ENCODE results near the gene CTNNA1. TPM values are rescaled to one million over a fixed set of nuclear protein-coding genes. Genes with fewer than 3 reads are reported as not detected.

Gene CTNNA1
- total and polyA plus RNA-seq, 12 donors = 111 to 521 (median 347) TPM

DNA sequence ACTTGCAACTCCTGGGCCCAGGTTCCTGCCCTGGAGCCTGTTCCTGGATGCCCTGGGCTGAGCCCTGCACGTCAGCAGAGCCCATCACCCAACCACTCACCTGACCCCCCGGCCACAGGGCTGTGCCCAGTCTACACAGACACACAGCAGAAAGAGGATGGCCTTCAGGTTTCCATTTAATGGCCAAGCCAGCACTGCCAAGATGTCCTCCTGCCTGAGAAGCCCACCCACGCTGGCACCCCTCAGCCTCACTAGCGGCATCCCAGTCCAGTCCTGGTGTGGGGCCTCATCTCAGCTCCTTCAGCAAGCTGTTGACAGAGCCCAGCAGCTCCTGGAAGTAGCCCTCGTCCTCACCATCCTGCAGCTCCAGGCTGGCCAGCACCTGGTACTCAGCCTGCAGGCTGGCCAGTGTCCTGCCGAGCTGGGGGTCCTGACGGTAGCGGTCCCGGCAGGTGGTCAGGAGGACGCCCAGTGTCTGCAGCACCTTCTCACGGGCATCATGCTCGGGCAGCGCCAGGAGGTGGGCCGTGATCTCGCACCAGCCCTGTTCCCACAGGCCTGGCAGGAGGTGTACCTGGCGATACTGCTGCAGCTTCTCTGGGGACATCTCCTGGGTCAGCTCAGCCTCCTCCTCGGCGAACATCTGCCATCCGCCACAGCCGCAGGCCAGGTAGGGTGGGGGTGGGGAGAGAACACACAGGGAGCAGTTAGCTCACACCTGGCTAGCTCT, 193.8 kb downstream of the CTNNA1 start:
- 92 to 97% (median 95%) methylated on average over 4 to 20 of the region's 20 CpGs for WGBS, 4 donors
- Histone ChIP-seq H3K27me3 (no peaks in the 10 kb centered on the region), H3K9me3 (replicated peaks in 1 of 3) (no peaks in the 10 kb centered on the region), H3K4me1 (replicated peaks in 1 of 2) (peaks cover 16 to 48% of the 10 kb centered on the region in 2 donors), H3K4me3 (no peak overlapping the region), H3K27ac (no peak overlapping the region), H3K36me3 (replicated peaks in 1 of 2) (peaks cover 0 to 12% of the 10 kb centered on the region in 2 donors)
- intact Hi-C loops (cut with DNase I) = no loop called here
- TF ChIP-seq, protein P1, sequence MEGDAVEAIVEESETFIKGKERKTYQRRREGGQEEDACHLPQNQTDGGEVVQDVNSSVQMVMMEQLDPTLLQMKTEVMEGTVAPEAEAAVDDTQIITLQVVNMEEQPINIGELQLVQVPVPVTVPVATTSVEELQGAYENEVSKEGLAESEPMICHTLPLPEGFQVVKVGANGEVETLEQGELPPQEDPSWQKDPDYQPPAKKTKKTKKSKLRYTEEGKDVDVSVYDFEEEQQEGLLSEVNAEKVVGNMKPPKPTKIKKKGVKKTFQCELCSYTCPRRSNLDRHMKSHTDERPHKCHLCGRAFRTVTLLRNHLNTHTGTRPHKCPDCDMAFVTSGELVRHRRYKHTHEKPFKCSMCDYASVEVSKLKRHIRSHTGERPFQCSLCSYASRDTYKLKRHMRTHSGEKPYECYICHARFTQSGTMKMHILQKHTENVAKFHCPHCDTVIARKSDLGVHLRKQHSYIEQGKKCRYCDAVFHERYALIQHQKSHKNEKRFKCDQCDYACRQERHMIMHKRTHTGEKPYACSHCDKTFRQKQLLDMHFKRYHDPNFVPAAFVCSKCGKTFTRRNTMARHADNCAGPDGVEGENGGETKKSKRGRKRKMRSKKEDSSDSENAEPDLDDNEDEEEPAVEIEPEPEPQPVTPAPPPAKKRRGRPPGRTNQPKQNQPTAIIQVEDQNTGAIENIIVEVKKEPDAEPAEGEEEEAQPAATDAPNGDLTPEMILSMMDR (IDR thresholded peaks at IDR 0.05) = no peak
- no peak for TF ChIP-seq POLR2A (IDR thresholded peaks at IDR 0.05)
- peak in 3 of 7 donors; percentile 11 to 46 (median 21) for DNase-seq

DNA sequence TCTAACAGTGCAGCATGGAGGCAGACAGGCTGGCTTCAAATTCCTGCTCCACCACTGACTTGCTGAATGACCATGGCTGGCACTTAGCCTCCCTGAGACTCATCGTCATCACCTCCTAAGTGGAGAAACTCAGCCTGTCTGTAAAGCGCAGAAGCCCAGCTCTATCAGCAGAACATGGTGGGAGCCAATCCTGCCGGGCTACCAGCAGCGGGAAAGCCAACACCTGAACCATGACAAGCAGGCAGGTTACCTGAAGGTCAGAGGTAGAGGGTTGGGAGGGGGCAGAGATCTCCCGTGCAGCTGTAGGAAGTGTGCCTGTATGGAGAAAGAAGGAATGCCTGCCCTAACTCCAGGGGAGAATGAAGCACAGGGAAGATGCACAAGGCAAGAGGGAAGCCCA, 194.6 kb downstream of the CTNNA1 start:
- H3K9me3 ChIP-seq (replicated peaks in 1 of 3) = no peaks in the 10 kb centered on the region
- no peak overlapping the region for H3K4me3 ChIP-seq
- H3K27ac ChIP-seq = peak overlapping the region in 1 of 5 donors; percentile 87
- 92 to 96% (median 94%) methylated on average over 5 of the region's 5 CpGs for WGBS, 4 donors
- H3K4me1 ChIP-seq (replicated peaks in 1 of 2) = peaks cover 24 to 54% of the 10 kb centered on the region in 2 donors
- no peaks in the 10 kb centered on the region for H3K27me3 ChIP-seq
- DNase-seq = peak in 1 of 7 donors; percentile 48
- intact Hi-C loops (cut with DNase I) = no loop called here
- no peak for TF ChIP-seq POLR2A (IDR thresholded peaks at IDR 0.05)
- TF ChIP-seq, protein P1 (IDR thresholded peaks at IDR 0.05) = no peak
- peaks cover 0 to 12% of the 10 kb centered on the region in 2 donors for H3K36me3 ChIP-seq (replicated peaks in 1 of 2)

DNA sequence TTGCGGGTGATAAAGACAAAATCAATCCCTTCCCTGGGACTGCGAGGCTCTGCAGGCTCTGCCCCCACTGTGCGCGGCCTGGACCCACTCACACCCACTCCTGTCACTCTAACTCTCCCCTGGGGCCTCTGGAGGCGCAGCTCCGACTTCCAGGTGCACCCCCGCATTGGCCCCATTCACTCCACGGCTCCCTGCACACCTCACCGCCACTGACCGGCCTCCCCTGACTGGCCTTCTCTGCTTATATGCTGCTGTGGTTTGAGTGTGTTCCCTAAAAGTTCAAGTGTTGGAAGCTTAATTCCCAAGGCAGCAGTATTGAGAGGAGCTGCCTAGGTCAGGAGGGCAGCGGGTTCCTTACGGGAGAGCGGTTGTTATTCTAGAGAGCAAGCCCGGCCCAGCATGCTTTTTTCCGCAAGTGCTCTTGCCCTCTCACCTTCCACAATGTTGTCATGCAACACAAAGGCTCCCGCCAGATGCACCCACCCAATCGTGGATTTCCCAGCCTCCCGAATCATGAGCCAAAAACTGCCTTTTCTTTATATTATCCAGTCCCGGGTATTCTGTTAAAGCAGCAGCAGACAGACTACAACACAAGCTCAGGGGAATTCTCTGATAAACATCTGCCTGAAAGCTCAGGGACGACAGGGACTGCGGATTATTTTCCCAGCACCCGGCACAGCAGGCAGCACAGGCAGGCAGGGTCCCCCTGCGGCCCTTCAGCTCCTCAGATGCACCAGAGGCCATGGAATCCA, 195.4 kb downstream of the CTNNA1 start:
- intact Hi-C loops (cut with DNase I) = no loop called here
- H3K27ac ChIP-seq = peak overlapping the region in 2 of 5 donors; percentile 67 to 87
- H3K4me1 ChIP-seq (replicated peaks in 1 of 2) = peaks cover 33 to 62% of the 10 kb centered on the region in 2 donors
- peak in 2 of 7 donors; percentile 13 to 52 for DNase-seq
- H3K4me3 ChIP-seq = no peak overlapping the region
- no peaks in the 10 kb centered on the region for H3K27me3 ChIP-seq
- H3K36me3 ChIP-seq (replicated peaks in 1 of 2) = peaks cover 0 to 12% of the 10 kb centered on the region in 2 donors
- no peaks in the 10 kb centered on the region for H3K9me3 ChIP-seq (replicated peaks in 1 of 3)
- TF ChIP-seq, protein P1 (IDR thresholded peaks at IDR 0.05) = no peak
- no peak for TF ChIP-seq POLR2A (IDR thresholded peaks at IDR 0.05)
- WGBS, 4 donors = 75 to 82% (median 80%) methylated on average over 14 to 23 of the region's 23 CpGs

DNA sequence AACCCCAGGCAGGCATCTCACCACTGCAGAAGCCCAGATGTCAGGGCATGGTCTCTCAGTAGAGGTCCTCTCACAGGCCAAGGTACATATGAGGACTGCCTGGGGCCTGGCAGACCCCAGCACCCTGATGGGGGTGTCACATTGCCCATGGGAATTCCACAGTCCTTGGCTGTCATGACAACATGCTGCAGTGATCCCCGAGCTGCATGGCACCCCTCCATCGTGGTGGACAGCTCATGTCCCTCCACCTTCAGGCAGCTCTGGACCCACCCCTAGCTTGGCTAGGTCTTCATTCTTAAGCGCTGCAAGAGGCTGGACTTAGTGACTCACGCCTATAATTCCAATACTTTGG, 196.0 kb downstream of the CTNNA1 start:
- Histone ChIP-seq H3K9me3 (replicated peaks in 1 of 3) (no peaks in the 10 kb centered on the region), H3K4me1 (replicated peaks in 1 of 2) (peaks cover 38 to 68% of the 10 kb centered on the region in 2 donors), H3K27ac (peak overlapping the region in 2 of 5 donors; percentile 67 to 87), H3K27me3 (no peaks in the 10 kb centered on the region), H3K4me3 (no peak overlapping the region), H3K36me3 (replicated peaks in 1 of 2) (peaks cover 0 to 12% of the 10 kb centered on the region in 2 donors)
- 62 to 100% (median 77%) methylated on average over 2 to 4 of the region's 4 CpGs for WGBS, 4 donors
- intact Hi-C loops (cut with DNase I) = no loop called here
- TF ChIP-seq POLR2A (IDR thresholded peaks at IDR 0.05) = no peak
- TF ChIP-seq, protein P1 (IDR thresholded peaks at IDR 0.05) = no peak
- DNase-seq = peak in 1 of 7 donors; percentile 8

All from adrenal gland (tissue), 12 donors.